Measurements from ENCODE around the gene ANKRD44. TPM values are rescaled to one million over a fixed set of nuclear protein-coding genes. Genes with fewer than 3 reads are reported as not detected.

ANKRD44 gene
- total and polyA plus RNA-seq, 7 donors, result 0.35 to 9.3 (median 1.7) TPM

- no peak overlapping the region for H3K4me3 ChIP-seq
- WGBS, 3 donors, result 69 to 81% (median 70%) methylated on average over 5 of the region's 5 CpGs
- H3K4me1 ChIP-seq, result no peaks in the 10 kb centered on the region
- H3K9me3 ChIP-seq, result no peaks in the 10 kb centered on the region
- ATAC-seq (no peak), DNase-seq (no peak)
- intact Hi-C loops (cut with DNase I), result no loop called here
- H3K27me3 ChIP-seq (ENCODE audit: insufficient read depth in 3 of 3, low read length in 2 of 3), result no peaks in the 10 kb centered on the region
- no peaks in the 10 kb centered on the region for H3K36me3 ChIP-seq (ENCODE audit: insufficient read depth in 1 of 2, low read depth in 1 of 2)
- H3K27ac ChIP-seq, result no peak overlapping the region
- TF ChIP-seq CTCF (IDR thresholded peaks at IDR 0.05), result no peak
These were observed 353.1 kb downstream of the ANKRD44 start for GRCh38 chr2:196957442-196957841.

- Histone ChIP-seq H3K27me3 (ENCODE audit: insufficient read depth in 3 of 3, low read length in 2 of 3) (no peaks in the 10 kb centered on the region), H3K27ac (no peak overlapping the region), H3K36me3 (ENCODE audit: insufficient read depth in 1 of 2, low read depth in 1 of 2) (no peaks in the 10 kb centered on the region), H3K4me1 (no peaks in the 10 kb centered on the region), H3K4me3 (no peak overlapping the region), H3K9me3 (no peaks in the 10 kb centered on the region)
- intact Hi-C loops (cut with DNase I), result no loop called here
- WGBS, 3 donors, result 78 to 79% (median 79%) methylated on average over 6 of the region's 6 CpGs
- TF ChIP-seq CTCF (IDR thresholded peaks at IDR 0.05), result no peak
- no peak for DNase-seq
- ATAC-seq, result no peak
These were observed 354.5 kb downstream of the ANKRD44 start for GRCh38 chr2:196956069-196956468.

GRCh38 chr2:196955036-196955435 lies 355.5 kb downstream of the ANKRD44 start:
- WGBS, 3 donors, result 51 to 68% (median 53%) methylated on average over 3 of the region's 3 CpGs
- TF ChIP-seq CTCF (IDR thresholded peaks at IDR 0.05), result no peak
- no peaks in the 10 kb centered on the region for H3K27me3 ChIP-seq (ENCODE audit: insufficient read depth in 3 of 3, low read length in 2 of 3)
- no peak overlapping the region for H3K27ac ChIP-seq
- DNase-seq (no peak), ATAC-seq (no peak)
- no peaks in the 10 kb centered on the region for H3K9me3 ChIP-seq
- intact Hi-C loops (cut with DNase I), result no loop called here
- H3K36me3 ChIP-seq (ENCODE audit: insufficient read depth in 1 of 2, low read depth in 1 of 2), result no peaks in the 10 kb centered on the region
- H3K4me1 ChIP-seq, result no peaks in the 10 kb centered on the region
- no peak overlapping the region for H3K4me3 ChIP-seq

- intact Hi-C loops (cut with DNase I), result no loop called here
- Histone ChIP-seq H3K9me3 (no peaks in the 10 kb centered on the region), H3K36me3 (ENCODE audit: insufficient read depth in 1 of 2, low read depth in 1 of 2) (no peaks in the 10 kb centered on the region), H3K4me1 (no peaks in the 10 kb centered on the region), H3K27me3 (ENCODE audit: insufficient read depth in 3 of 3, low read length in 2 of 3) (no peaks in the 10 kb centered on the region), H3K27ac (no peak overlapping the region), H3K4me3 (no peak overlapping the region)
- WGBS, 3 donors, result 84 to 91% (median 90%) methylated on average over 5 of the region's 5 CpGs
- DNase-seq (no peak), ATAC-seq (no peak)
- no peak for TF ChIP-seq CTCF (IDR thresholded peaks at IDR 0.05)
These were observed 356.6 kb downstream of the ANKRD44 start for GRCh38 chr2:196954001-196954400.

- no peaks in the 10 kb centered on the region for H3K4me1 ChIP-seq
- intact Hi-C loops (cut with DNase I), result no loop called here
- H3K27me3 ChIP-seq (ENCODE audit: insufficient read depth in 3 of 3, low read length in 2 of 3), result no peaks in the 10 kb centered on the region
- DNase-seq (no peak), ATAC-seq (no peak)
- no peaks in the 10 kb centered on the region for H3K36me3 ChIP-seq (ENCODE audit: insufficient read depth in 1 of 2, low read depth in 1 of 2)
- no peak overlapping the region for H3K4me3 ChIP-seq
- no peak overlapping the region for H3K27ac ChIP-seq
- no peaks in the 10 kb centered on the region for H3K9me3 ChIP-seq
- no peak for TF ChIP-seq CTCF (IDR thresholded peaks at IDR 0.05)
- 71 to 82% (median 74%) methylated on average over 2 of the region's 2 CpGs for WGBS, 3 donors
These were observed 357.6 kb downstream of the ANKRD44 start for GRCh38 chr2:196952936-196953335.
